ENCODE data around the gene WBP11.

DNA sequence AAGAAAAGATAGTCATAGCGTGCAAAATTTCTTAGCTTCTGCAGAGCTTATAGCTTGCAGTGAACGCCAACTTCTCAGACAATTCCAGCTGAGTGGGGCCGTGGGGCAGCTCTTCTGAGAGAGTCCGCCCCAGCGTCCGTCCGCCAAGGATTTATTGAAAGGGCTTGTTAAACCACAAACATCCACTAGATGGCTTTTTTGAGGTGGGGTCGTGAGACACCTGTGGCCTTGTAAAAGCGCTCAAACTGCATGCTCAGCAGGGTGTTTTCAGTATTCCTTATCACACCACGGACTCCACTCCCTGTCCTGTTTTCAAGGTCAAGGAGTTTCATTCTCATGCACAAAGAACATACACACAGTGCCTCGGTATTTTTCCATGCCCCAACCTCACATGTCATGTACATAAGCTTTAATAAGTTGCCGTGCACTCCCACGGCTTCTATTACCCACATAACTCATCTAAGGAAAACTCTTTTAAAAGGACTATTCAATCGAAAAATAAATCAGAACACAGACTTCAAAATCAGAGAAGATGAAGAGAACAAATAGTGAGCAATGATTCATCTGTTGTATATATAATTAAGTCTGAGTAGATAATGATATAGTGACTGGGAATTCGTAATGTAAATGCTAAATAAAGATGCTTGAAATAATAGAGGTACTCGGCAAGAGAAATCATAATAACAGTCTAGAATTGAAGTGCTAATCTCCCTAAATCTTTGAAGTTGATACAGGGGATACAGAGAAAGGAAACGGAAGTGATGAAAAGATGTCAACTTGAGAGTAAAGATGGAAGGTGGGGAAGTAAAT lies 46.7 kb downstream of the WBP11 start:
- TF ChIP-seq POLR2A (IDR thresholded peaks at IDR 0.05; ENCODE audit: low read depth, low read length) (no peak), POLR2AphosphoS5 (IDR thresholded peaks at IDR 0.05; ENCODE audit: low read depth, low read length) (no peak), POU2F2 (IDR thresholded peaks at IDR 0.05; ENCODE audit: low read depth, low read length) (no peak), SPI1 (IDR thresholded peaks at IDR 0.05; ENCODE audit: low read depth, low read length) (no peak), TAF1 (IDR thresholded peaks at IDR 0.05; ENCODE audit: low read depth, low read length) (no peak)
